ENCODE data around the gene HSPA12A. TPM values are rescaled to one million over a fixed set of nuclear protein-coding genes. Genes with fewer than 3 reads are reported as not detected.
A peak's percentile ranks its signal among the peaks of the same experiment; 100 is the strongest.

Gene HSPA12A
- total RNA-seq, 1 donor = 10.9 TPM

DNA sequence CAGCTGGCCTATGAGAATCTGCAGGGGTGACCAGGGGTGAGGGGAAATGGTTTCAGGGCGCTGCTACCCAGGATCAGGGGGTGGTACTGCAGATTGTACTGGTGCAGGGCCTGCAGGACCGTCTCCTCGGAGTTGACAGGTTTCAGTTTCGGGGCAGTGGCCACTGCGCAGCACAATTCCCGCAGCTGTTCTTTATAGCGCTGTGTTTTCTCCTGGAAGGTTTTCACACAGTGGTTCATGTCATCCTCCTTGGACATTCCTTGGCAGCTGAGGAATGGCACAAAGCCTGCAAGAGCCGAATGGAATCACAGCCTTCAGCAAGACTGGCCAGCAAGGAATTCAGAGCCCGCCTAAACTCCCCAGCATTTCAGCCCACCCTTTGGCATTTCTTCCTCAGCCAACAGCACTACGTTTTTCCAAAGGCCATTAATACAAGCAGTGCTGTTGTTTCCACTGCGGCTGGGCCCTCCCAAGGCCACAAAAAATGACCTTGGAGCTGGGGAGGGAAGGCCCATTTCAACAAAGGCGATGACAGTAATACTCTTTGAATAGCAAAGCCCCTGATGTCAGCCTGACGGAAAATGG, 76.7 kb downstream of the HSPA12A start:
- H4K20me1 ChIP-seq (ENCODE audit: insufficient read depth, low read length) = no peaks in the 10 kb centered on the region
- no peaks in the 10 kb centered on the region for H3K9me3 ChIP-seq (ENCODE audit: low read depth, low read length)
- H3K36me3 ChIP-seq (ENCODE audit: insufficient read depth, low read length) = no peaks in the 10 kb centered on the region
- H3K4me2 ChIP-seq (ENCODE audit: insufficient read depth, low read length) = peak overlapping the region; percentile 79
- peaks cover 5% of the 10 kb centered on the region for H3K27me3 ChIP-seq (ENCODE audit: insufficient read depth, low read length)
- DNase-seq (ENCODE audit: insufficient read length, low spot score, missing footprints) = peak; percentile 87
- H2AFZ ChIP-seq (ENCODE audit: low read length) = peak overlapping the region; percentile 67
- H3K4me1 ChIP-seq (ENCODE audit: insufficient read depth, low read length) = peaks cover 3% of the 10 kb centered on the region
- TF ChIP-seq, protein P1, sequence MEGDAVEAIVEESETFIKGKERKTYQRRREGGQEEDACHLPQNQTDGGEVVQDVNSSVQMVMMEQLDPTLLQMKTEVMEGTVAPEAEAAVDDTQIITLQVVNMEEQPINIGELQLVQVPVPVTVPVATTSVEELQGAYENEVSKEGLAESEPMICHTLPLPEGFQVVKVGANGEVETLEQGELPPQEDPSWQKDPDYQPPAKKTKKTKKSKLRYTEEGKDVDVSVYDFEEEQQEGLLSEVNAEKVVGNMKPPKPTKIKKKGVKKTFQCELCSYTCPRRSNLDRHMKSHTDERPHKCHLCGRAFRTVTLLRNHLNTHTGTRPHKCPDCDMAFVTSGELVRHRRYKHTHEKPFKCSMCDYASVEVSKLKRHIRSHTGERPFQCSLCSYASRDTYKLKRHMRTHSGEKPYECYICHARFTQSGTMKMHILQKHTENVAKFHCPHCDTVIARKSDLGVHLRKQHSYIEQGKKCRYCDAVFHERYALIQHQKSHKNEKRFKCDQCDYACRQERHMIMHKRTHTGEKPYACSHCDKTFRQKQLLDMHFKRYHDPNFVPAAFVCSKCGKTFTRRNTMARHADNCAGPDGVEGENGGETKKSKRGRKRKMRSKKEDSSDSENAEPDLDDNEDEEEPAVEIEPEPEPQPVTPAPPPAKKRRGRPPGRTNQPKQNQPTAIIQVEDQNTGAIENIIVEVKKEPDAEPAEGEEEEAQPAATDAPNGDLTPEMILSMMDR (IDR thresholded peaks at IDR 0.05; ENCODE audit: extremely low read depth, low read depth, low read length) = no peak
- H3K79me2 ChIP-seq (ENCODE audit: insufficient read depth, low read length) = no peaks in the 10 kb centered on the region
- no peak overlapping the region for H3K27ac ChIP-seq (ENCODE audit: low read depth, low read length)
- peak overlapping the region; percentile 65 for H3K4me3 ChIP-seq (ENCODE audit: insufficient read depth, low read length)

DNA sequence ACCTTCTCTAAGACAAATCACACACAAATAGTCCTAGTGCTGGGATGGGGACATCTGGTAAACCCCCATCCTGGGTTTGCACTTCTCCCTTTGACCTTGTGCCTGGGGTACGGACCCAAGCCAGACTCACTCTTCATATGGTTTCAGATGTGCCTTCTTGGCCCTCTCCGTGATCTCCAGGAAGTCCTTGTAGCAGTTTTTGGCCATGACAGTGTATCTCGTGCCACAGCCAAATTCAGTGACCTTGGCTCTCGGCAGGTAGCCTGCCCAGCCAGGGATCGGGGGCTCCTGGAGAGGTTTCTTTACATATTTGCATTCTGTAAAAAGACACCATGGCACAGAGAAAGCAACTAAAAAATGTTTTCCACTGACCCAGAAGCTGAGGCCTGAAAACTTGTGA, 77.7 kb downstream of the HSPA12A start:
- Histone ChIP-seq H3K27ac (ENCODE audit: low read depth, low read length) (no peak overlapping the region), H3K9me3 (ENCODE audit: low read depth, low read length) (no peaks in the 10 kb centered on the region), H3K4me2 (ENCODE audit: insufficient read depth, low read length) (no peak overlapping the region), H4K20me1 (ENCODE audit: insufficient read depth, low read length) (no peaks in the 10 kb centered on the region), H2AFZ (ENCODE audit: low read length) (no peak overlapping the region), H3K79me2 (ENCODE audit: insufficient read depth, low read length) (no peaks in the 10 kb centered on the region), H3K4me3 (ENCODE audit: insufficient read depth, low read length) (no peak overlapping the region), H3K4me1 (ENCODE audit: insufficient read depth, low read length) (peaks cover 3% of the 10 kb centered on the region), H3K27me3 (ENCODE audit: insufficient read depth, low read length) (peaks cover 5% of the 10 kb centered on the region), H3K36me3 (ENCODE audit: insufficient read depth, low read length) (no peaks in the 10 kb centered on the region)
- no peak for DNase-seq (ENCODE audit: insufficient read length, low spot score, missing footprints)
- TF ChIP-seq, protein P1 (IDR thresholded peaks at IDR 0.05; ENCODE audit: extremely low read depth, low read depth, low read length) = no peak

DNA sequence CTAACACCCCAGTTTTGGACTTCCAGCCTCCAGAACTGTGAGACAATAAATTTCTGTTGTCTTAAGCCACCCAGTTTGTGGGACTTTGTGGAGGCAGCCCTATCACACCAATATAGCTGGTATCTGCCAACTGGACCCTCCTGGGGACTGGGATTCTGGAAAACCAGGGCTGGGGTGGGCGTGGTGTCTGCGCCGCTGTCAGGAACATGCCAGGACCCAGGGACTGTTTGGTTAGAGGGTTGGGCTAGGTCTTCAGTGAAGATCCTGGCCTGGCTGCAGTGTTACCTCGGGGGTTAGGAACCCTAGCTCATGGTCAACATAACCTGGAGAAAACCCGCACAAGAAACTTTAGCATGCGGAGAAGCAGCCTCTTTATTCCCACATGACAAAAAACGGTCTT, 79.0 kb downstream of the HSPA12A start:
- no peak for DNase-seq (ENCODE audit: insufficient read length, low spot score, missing footprints)
- Histone ChIP-seq H3K27ac (ENCODE audit: low read depth, low read length) (no peak overlapping the region), H3K4me2 (ENCODE audit: insufficient read depth, low read length) (no peak overlapping the region), H2AFZ (ENCODE audit: low read length) (no peak overlapping the region), H3K9me3 (ENCODE audit: low read depth, low read length) (no peaks in the 10 kb centered on the region), H3K4me3 (ENCODE audit: insufficient read depth, low read length) (no peak overlapping the region), H3K79me2 (ENCODE audit: insufficient read depth, low read length) (no peaks in the 10 kb centered on the region), H3K27me3 (ENCODE audit: insufficient read depth, low read length) (peaks cover 13% of the 10 kb centered on the region), H4K20me1 (ENCODE audit: insufficient read depth, low read length) (no peaks in the 10 kb centered on the region), H3K4me1 (ENCODE audit: insufficient read depth, low read length) (no peaks in the 10 kb centered on the region), H3K36me3 (ENCODE audit: insufficient read depth, low read length) (no peaks in the 10 kb centered on the region)
- TF ChIP-seq, protein P1 (IDR thresholded peaks at IDR 0.05; ENCODE audit: extremely low read depth, low read depth, low read length) = no peak

DNA sequence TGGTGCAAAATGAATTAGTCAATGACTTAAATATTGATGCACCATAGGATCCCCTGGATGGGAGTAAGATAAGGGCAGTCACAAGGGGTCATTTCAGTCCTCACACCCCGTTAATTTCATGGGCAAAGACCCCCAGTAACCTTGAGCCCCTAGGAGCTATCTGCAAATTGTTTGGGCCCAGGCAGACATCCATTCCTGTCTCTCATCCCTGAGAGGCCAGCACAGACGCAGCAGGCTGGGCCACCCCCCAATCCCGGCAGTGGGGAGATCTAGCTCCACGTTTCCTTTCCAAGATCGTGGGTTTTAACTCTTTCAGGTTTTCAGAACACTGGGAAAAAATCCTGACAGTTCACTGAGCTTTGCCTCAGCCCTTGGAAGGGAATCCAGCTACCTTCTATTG, 81.5 kb downstream of the HSPA12A start:
- Histone ChIP-seq H3K4me1 (ENCODE audit: insufficient read depth, low read length) (no peaks in the 10 kb centered on the region), H3K4me3 (ENCODE audit: insufficient read depth, low read length) (no peak overlapping the region), H3K4me2 (ENCODE audit: insufficient read depth, low read length) (no peak overlapping the region), H3K27me3 (ENCODE audit: insufficient read depth, low read length) (peaks cover 14% of the 10 kb centered on the region), H3K27ac (ENCODE audit: low read depth, low read length) (no peak overlapping the region), H3K36me3 (ENCODE audit: insufficient read depth, low read length) (no peaks in the 10 kb centered on the region), H3K79me2 (ENCODE audit: insufficient read depth, low read length) (no peaks in the 10 kb centered on the region), H2AFZ (ENCODE audit: low read length) (no peak overlapping the region), H3K9me3 (ENCODE audit: low read depth, low read length) (no peaks in the 10 kb centered on the region), H4K20me1 (ENCODE audit: insufficient read depth, low read length) (no peaks in the 10 kb centered on the region)
- TF ChIP-seq, protein P1 (IDR thresholded peaks at IDR 0.05; ENCODE audit: extremely low read depth, low read depth, low read length) = no peak
- no peak for DNase-seq (ENCODE audit: insufficient read length, low spot score, missing footprints)

Measured in osteoblast (primary cell).